22Rv1 (cell line): ENCODE measurements around the gene ATRX.

ENCODE experiments used
- CTCF ChIP-seq: fragments of 450-650 bp; IDR thresholded peaks from 2 replicates; pipeline ENCODE4 v1.5.1; 2017; ENCODE audit warnings: mild to moderate bottlenecking
- ZFX ChIP-seq: fragments of 450-650 bp; IDR thresholded peaks from 2 replicates; pipeline ENCODE4 v1.6.1; 2017; ENCODE audit warnings: antibody characterized with exemption, borderline replicate concordance

- TF ChIP-seq CTCF (no peak), ZFX (no peak)
Measured at GRCh38 chrX:77561372-77561771, 224.6 kb downstream of the ATRX start.
